K562 (cell line): ENCODE measurements around the gene USP11. TPM values are rescaled to one million over a fixed set of nuclear protein-coding genes. Genes with fewer than 3 reads are reported as not detected.

Source experiments
- CEBPZ ChIP-seq: fragments of 150-350 bp; IDR thresholded peaks from 2 replicates; pipeline ENCODE4 v1.6.1; 2014; ENCODE audit warnings: low read depth, mild to moderate bottlenecking, low read length, borderline replicate concordance
- FOXJ3 ChIP-seq: sonication (generic); formaldehyde crosslinking; IDR thresholded peaks from 2 replicates; pipeline ENCODE4 v1.4.0; 2020; ENCODE audit warnings: mild to moderate bottlenecking, missing genetic modification reagents
- GATAD2A ChIP-seq: fragments of 450-650 bp; IDR thresholded peaks from 2 replicates; pipeline ENCODE4 v1.6.1; 2017
- MXI1 ChIP-seq: IDR thresholded peaks from 2 replicates; pipeline ENCODE4 v1.6.1; 2011; ENCODE audit warnings: low read depth, mild to moderate bottlenecking, improper control_type of control experiment, low read length
- TFAM ChIP-seq: fragments of 250-450 bp; sonication (Bioruptor Pico); conservative IDR thresholded peaks from 2 replicates; pipeline ENCODE4 v1.5.0; 2021; ENCODE audit warnings: mild to moderate bottlenecking, moderate library complexity
- ZC3H4 ChIP-seq: sonication (generic); formaldehyde crosslinking; IDR thresholded peaks from 2 replicates; pipeline ENCODE4 v1.9.0; 2021; ENCODE audit warnings: missing genetic modification reagents, borderline replicate concordance
- ZFP91 ChIP-seq: sonication (generic); formaldehyde crosslinking; IDR thresholded peaks from 2 replicates; pipeline ENCODE4 v1.8.0; 2022; ENCODE audit warnings: mild to moderate bottlenecking, missing genetic modification reagents
- ZMIZ1 ChIP-seq, 2 experiments: fragments of 150-350 bp in 1 of 2; IDR thresholded peaks; 2 replicates each; pipeline ENCODE4 v1.6.1; 2012 to 2016; ENCODE audit warnings: low read depth in 2 of 2, low read length in 2 of 2, mild to moderate bottlenecking in 1 of 2, moderate library complexity in 1 of 2
- ZNF165 ChIP-seq: fragments of 250-450 bp; sonication (Bioruptor Pico); IDR thresholded peaks from 2 replicates; pipeline ENCODE4 v1.4.0; 2020; ENCODE audit warnings: borderline replicate concordance
- ZNF384 ChIP-seq: IDR thresholded peaks from 2 replicates; pipeline ENCODE4 v1.6.1; 2012; ENCODE audit warnings: low read depth, low read length, improper control_type of control experiment
- polyA plus RNA-seq, 8 experiments: library from polyadenylated mRNA; depleted of rRNA in 4 of 8; stranded (reverse) in 5 of 8; unstranded in 3 of 8; fragments of >200 nt; fragmentation: Nextera tagmentation in 2 of 8; fragmentation: Illumina TruSeq in 1 of 8; extraction: Ambion mirVana in 2 of 8; extraction: Trizol in 1 of 8; gene quantifications; 2 replicates each; pipeline versions ENCODE4 v1.2.1 to v1.2.3, GENCODE V29; 2011 to 2014; ENCODE audit warnings: inconsistent platforms in 1 of 8, missing spikeins in 1 of 8
- total RNA-seq, 7 experiments: library from RNA; depleted of rRNA in 6 of 7; stranded (reverse); fragments of >200 nt in 6 of 7; fragmentation: Illumina TruSeq in 2 of 7; extraction: Trizol in 2 of 7; gene quantifications; 2 replicates each; pipeline versions ENCODE4 v1.2.1 to v1.2.3, GENCODE V29; 2011 to 2021; ENCODE audit warnings: low replicate concordance in 1 of 7
- TF ChIP-seq, protein P1 (sequence below), 3 experiments: IDR thresholded peaks in 2 of 3; conservative IDR thresholded peaks in 1 of 3; 2 replicates each; pipeline ENCODE4 v1.5.1; 2011 to 2012; ENCODE audit warnings: low read length in 3 of 3, mild to moderate bottlenecking in 3 of 3, control low read depth in 2 of 3, improper control_type of control experiment in 1 of 3, inconsistent platforms in 1 of 3, low read depth in 1 of 3, mixed read lengths in 1 of 3, moderate library complexity in 1 of 3; ENCODE audit not compliant: insufficient read depth in 2 of 3
- TF ChIP-seq, protein P2 (sequence below): fragments of 450-650 bp; formaldehyde crosslinking; IDR thresholded peaks from 2 replicates; pipeline ENCODE4 v1.4.0; 2022; ENCODE audit warnings: missing genetic modification characterization
- TF ChIP-seq, protein P3 (sequence below): sonication (generic); formaldehyde crosslinking; IDR thresholded peaks from 2 replicates; pipeline ENCODE4 v1.8.0; 2023; ENCODE audit warnings: mild to moderate bottlenecking, missing genetic modification reagents

Gene USP11
- total and polyA plus RNA-seq, 9 of the 15 experiments (the other 6 are each of a cell fraction or from before 2014, with no cell fraction given), result 2.5 to 29.0 (median 11.7) TPM

DNA sequence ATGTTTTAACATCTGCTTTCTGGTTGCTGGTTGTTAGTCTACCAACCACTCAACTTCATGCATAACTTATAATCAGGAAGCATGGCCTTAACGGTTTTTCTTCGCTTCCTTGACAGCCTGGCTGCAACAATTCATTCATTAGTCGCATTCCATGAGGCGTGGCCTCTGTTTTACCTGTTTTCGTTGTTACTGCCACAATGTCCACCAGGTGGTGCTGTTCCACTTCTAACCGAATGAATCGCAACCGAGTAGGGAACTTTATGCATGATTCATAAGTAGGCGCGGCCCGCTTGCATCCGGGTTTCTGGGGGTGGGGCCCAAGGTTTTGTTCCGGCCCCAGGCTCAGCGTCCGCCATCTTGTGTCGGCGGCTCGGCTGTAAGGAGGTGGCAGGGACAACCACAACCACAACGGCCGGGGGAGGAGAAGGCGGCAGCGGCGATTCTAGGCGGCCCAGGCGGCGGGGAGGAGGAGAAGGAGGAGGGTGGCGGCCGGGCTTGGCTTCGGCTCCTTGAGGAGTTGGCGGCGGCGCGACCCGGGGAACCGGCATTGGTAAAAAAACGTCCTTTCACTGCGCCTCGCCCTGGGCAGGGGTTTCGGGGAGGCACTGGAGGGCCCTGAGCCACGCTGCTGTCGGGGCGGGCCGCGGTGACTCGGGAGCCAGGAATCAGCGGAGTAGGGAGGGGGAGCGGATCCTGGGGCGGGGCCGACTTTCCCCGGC, 39.2 kb upstream of the USP11 start, which contains the start of gene UBA1 (continued):
- TF ChIP-seq CEBPZ (no peak), GATAD2A (no peak), TFAM (CRISPR knock-in tag) (no peak), ZNF165 (CRISPR knock-in tag) (no peak), ZMIZ1 (IDR thresholded peaks at IDR 0.05; ENCODE audit: low read depth in 2 of 2, low read length in 2 of 2) (no peak), MXI1 (peak; percentile 22; the same call in 1 of the 2 replicates), ZNF384 (no peak), ZC3H4 (CRISPR knock-in tag) (no peak), ZFP91 (CRISPR knock-in tag) (no peak), FOXJ3 (CRISPR knock-in tag) (no peak)
- TF ChIP-seq, protein P1, sequence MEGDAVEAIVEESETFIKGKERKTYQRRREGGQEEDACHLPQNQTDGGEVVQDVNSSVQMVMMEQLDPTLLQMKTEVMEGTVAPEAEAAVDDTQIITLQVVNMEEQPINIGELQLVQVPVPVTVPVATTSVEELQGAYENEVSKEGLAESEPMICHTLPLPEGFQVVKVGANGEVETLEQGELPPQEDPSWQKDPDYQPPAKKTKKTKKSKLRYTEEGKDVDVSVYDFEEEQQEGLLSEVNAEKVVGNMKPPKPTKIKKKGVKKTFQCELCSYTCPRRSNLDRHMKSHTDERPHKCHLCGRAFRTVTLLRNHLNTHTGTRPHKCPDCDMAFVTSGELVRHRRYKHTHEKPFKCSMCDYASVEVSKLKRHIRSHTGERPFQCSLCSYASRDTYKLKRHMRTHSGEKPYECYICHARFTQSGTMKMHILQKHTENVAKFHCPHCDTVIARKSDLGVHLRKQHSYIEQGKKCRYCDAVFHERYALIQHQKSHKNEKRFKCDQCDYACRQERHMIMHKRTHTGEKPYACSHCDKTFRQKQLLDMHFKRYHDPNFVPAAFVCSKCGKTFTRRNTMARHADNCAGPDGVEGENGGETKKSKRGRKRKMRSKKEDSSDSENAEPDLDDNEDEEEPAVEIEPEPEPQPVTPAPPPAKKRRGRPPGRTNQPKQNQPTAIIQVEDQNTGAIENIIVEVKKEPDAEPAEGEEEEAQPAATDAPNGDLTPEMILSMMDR (IDR thresholded peaks at IDR 0.05 in 2 of 3, conservative IDR thresholded peaks at IDR 0.05 in 1 of 3; ENCODE audit: insufficient read depth in 2 of 3, low read depth in 1 of 3, low read length in 3 of 3), result peak; percentile 74 to 89 (median 80)
- TF ChIP-seq, protein P2, sequence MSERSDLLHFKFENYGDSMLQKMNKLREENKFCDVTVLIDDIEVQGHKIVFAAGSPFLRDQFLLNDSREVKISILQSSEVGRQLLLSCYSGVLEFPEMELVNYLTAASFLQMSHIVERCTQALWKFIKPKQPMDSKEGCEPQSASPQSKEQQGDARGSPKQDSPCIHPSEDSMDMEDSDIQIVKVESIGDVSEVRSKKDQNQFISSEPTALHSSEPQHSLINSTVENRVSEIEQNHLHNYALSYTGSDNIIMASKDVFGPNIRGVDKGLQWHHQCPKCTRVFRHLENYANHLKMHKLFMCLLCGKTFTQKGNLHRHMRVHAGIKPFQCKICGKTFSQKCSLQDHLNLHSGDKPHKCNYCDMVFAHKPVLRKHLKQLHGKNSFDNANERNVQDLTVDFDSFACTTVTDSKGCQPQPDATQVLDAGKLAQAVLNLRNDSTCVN (CRISPR knock-in tag), result no peak
- TF ChIP-seq, protein P3, sequence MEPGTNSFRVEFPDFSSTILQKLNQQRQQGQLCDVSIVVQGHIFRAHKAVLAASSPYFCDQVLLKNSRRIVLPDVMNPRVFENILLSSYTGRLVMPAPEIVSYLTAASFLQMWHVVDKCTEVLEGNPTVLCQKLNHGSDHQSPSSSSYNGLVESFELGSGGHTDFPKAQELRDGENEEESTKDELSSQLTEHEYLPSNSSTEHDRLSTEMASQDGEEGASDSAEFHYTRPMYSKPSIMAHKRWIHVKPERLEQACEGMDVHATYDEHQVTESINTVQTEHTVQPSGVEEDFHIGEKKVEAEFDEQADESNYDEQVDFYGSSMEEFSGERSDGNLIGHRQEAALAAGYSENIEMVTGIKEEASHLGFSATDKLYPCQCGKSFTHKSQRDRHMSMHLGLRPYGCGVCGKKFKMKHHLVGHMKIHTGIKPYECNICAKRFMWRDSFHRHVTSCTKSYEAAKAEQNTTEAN (CRISPR knock-in tag), result no peak
